ENCODE measurements around the gene KCNQ5. TPM values are rescaled to one million over a fixed set of nuclear protein-coding genes. Genes with fewer than 3 reads are reported as not detected.

The KCNQ5 gene
- total and polyA plus RNA-seq, 2 of the 8 experiments (the other 6 are each of a cell fraction or from before 2014, with no cell fraction given): 0.83 to 1.2 TPM

GRCh38 chr6:73225396-73225795 lies 603.5 kb downstream of the KCNQ5 start, which contains the start of gene KHDC1L:
TSS of gene KHDC1L (minus strand) at chr6:73225496. CDS start at chr6:73225408, 88 bp downstream.
- Histone ChIP-seq H3K4me3 (ENCODE audit: extremely low read depth in 1 of 4, insufficient read depth in 2 of 4, low read depth in 3 of 4, low read length in 4 of 4) (no peak within 1 kb of the TSS), H2BK12ac (ENCODE audit: low read depth, low read length) (no peak within 1 kb of the TSS), H2BK15ac (ENCODE audit: low read length) (no peak within 1 kb of the TSS), H2AFZ (ENCODE audit: low read length) (no peak within 1 kb of the TSS), H2BK120ac (replicated peaks; ENCODE audit: low read depth, low read length) (no peak within 1 kb of the TSS), H3K79me1 (ENCODE audit: low read depth, low read length) (no peaks in the 10 kb centered on the region), H3K18ac (ENCODE audit: extremely low read depth, low read length) (no peak within 1 kb of the TSS), H4K5ac (ENCODE audit: insufficient read length, low read depth, low read length) (no peak within 1 kb of the TSS), H3K27ac (ENCODE audit: low read depth, low read length) (no peak within 1 kb of the TSS), H2AK5ac (ENCODE audit: low read depth, low read length) (no peak within 1 kb of the TSS), H4K8ac (ENCODE audit: extremely low read depth, insufficient read depth, low read length) (no peak within 1 kb of the TSS), H3K23ac (ENCODE audit: insufficient read length) (no peak within 1 kb of the TSS), H4K20me1 (replicated peaks in 1 of 2; ENCODE audit: control insufficient read depth in 1 of 2, insufficient read depth in 2 of 2, low read length in 2 of 2) (no peaks in the 10 kb centered on the region), H3K27me3 (replicated peaks in 1 of 4; ENCODE audit: control insufficient read depth in 3 of 4, extremely low read depth in 1 of 4, insufficient read depth in 3 of 4, low read length in 3 of 4) (no peaks in the 10 kb centered on the region), H3K4ac (replicated peaks; ENCODE audit: insufficient read length, low read depth, low read length) (no peak within 1 kb of the TSS), H3K9me3 (ENCODE audit: insufficient read depth in 2 of 2, low read depth in 1 of 2, low read length in 1 of 2) (no peaks in the 10 kb centered on the region), H4K91ac (replicated peaks; ENCODE audit: insufficient read length, low read length) (no peak within 1 kb of the TSS), H2BK20ac (ENCODE audit: low read length) (no peak within 1 kb of the TSS), H3K56ac (replicated peaks; ENCODE audit: insufficient read length, low read depth, low read length) (no peak within 1 kb of the TSS), H3K14ac (ENCODE audit: insufficient read length) (no peak within 1 kb of the TSS), H3K36me3 (ENCODE audit: control insufficient read depth in 2 of 4, insufficient read depth in 4 of 4, low read length in 3 of 4) (no peaks in the 10 kb centered on the region), H3K4me1 (replicated peaks in 1 of 4; ENCODE audit: control insufficient read depth in 3 of 4, insufficient read depth in 4 of 4, low read length in 3 of 4) (no peaks in the 10 kb centered on the region), H3K9ac (replicated peaks in 1 of 4; ENCODE audit: extremely low read depth in 1 of 4, low read depth in 3 of 4, low read length in 3 of 4) (no peak within 1 kb of the TSS), H3K79me2 (ENCODE audit: control insufficient read depth in 1 of 2, insufficient read depth in 2 of 2, low read length in 2 of 2) (no peaks in the 10 kb centered on the region), H2BK5ac (ENCODE audit: low read depth, low read length) (no peak within 1 kb of the TSS), H3K23me2 (ENCODE audit: low read depth, low read length) (no peaks in the 10 kb centered on the region), H3K4me2 (ENCODE audit: insufficient read depth in 1 of 2, low read depth in 2 of 2, low read length in 2 of 2) (no peak within 1 kb of the TSS)
- 90% methylated on average over 4 of the region's 4 CpGs; no CpG with 5 or more reads in 1 of the 2 experiments for WGBS, 2 experiments (ENCODE audit: extremely low coverage in 1 of 2, insufficient coverage in 1 of 2, insufficient read length in 1 of 2, insufficient replicate concordance in 2 of 2, low coverage in 1 of 2, low lambda C conversion rate in 2 of 2, missing lambda C conversion rate in 1 of 2)
- no peak for TF ChIP-seq YY1 (IDR thresholded peaks at IDR 0.05; ENCODE audit: low read depth, low read length)
- TF ChIP-seq, protein P1, sequence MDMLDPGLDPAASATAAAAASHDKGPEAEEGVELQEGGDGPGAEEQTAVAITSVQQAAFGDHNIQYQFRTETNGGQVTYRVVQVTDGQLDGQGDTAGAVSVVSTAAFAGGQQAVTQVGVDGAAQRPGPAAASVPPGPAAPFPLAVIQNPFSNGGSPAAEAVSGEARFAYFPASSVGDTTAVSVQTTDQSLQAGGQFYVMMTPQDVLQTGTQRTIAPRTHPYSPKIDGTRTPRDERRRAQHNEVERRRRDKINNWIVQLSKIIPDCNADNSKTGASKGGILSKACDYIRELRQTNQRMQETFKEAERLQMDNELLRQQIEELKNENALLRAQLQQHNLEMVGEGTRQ (IDR thresholded peaks at IDR 0.05; ENCODE audit: low read length): no peak
- TF ChIP-seq, protein P2, sequence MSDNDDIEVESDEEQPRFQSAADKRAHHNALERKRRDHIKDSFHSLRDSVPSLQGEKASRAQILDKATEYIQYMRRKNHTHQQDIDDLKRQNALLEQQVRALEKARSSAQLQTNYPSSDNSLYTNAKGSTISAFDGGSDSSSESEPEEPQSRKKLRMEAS (IDR thresholded peaks at IDR 0.05): no peak
- CTCF ChIA-PET (ENCODE audit: partially characterized antibody): no interaction called here
- no peak for FAIRE-seq
- POLR2A ChIA-PET (ENCODE audit: partially characterized antibody): interaction anchor here (0.6 kb wide), 1 partner anchor 11 kb away, joined by 4 read pairs; no protein-coding TSS in a partner anchor
- no peak for DNase-seq (ENCODE audit: low read depth in 1 of 2, low spot score in 2 of 2)

Data from H1 (cell line).